Epithelial cell of proximal tubule (primary cell): Measurements from ENCODE around the gene DNAJA4. TPM values are rescaled to one million over a fixed set of nuclear protein-coding genes. Genes with fewer than 3 reads are reported as not detected.

Source experiments
- DNase-seq: peaks from one replicate; pipeline ENCODE4 v3.0.0-alpha.2; 2011; ENCODE audit warnings: low read depth
- H3K4me3 ChIP-seq: 2 replicates; pipeline ENCODE4 v1.5.1; 2011; ENCODE audit warnings: low read depth, mild to moderate bottlenecking, low read length
- total RNA-seq: library from RNA; depleted of rRNA; stranded (reverse); fragments of >200 nt; gene quantifications from 2 replicates; pipeline ENCODE4 v1.2.3, GENCODE V29; 2015
- TF ChIP-seq, protein P1 (sequence below): conservative IDR thresholded peaks from 2 replicates; pipeline ENCODE4 v1.5.1; 2012; ENCODE audit warnings: low read depth, mild to moderate bottlenecking, low read length

The DNAJA4 gene
- total RNA-seq = 10.2 and 11.1 TPM in 2 replicates

DNA sequence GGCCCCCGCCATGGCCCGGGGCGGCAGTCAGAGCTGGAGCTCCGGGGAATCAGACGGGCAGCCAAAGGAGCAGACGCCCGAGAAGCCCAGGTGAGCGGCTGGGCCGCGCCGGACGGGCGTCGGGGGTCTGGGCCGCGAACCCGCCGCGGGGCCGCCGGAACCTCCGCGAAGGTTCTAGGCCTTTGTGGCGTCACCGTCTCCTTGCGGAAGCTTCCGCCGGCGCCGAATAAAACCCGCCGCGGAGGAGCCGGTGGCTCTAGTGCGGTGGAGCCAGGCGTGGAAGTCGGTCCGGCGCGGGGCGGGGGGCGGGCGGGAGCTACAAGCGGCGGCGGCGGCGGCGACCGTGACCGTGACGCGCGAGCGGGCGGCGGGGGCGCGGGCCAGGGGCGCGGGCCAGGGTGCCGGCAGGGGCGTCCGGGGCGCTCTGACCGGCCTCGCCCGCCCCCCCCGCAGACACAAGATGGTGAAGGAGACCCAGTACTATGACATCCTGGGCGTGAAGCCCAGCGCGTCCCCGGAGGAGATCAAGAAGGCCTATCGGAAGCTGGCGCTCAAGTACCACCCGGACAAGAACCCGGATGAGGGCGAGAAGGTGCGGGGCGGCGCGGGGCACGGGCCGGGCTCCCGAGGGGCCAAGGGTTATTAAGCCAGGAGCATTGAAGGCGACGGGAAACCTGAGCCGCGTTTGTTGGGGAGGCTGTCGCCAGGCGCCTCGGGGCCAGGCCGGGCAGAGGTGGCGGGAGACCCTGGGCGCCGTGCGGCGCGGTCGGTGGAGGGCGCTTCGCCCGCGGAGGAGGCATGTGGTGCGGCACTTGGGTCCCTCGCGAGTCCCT is at the start of gene DNAJA4:
Gene DNAJA4 (plus strand): TSS at position 259 of the 833 bp plus-strand sequence. CDS start 202 bp downstream, at position 461.
- TF ChIP-seq, protein P1, sequence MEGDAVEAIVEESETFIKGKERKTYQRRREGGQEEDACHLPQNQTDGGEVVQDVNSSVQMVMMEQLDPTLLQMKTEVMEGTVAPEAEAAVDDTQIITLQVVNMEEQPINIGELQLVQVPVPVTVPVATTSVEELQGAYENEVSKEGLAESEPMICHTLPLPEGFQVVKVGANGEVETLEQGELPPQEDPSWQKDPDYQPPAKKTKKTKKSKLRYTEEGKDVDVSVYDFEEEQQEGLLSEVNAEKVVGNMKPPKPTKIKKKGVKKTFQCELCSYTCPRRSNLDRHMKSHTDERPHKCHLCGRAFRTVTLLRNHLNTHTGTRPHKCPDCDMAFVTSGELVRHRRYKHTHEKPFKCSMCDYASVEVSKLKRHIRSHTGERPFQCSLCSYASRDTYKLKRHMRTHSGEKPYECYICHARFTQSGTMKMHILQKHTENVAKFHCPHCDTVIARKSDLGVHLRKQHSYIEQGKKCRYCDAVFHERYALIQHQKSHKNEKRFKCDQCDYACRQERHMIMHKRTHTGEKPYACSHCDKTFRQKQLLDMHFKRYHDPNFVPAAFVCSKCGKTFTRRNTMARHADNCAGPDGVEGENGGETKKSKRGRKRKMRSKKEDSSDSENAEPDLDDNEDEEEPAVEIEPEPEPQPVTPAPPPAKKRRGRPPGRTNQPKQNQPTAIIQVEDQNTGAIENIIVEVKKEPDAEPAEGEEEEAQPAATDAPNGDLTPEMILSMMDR = peak; percentile 14
- no peak for DNase-seq
- peak within 1 kb of the TSS; percentile 74 for H3K4me3 ChIP-seq

DNA sequence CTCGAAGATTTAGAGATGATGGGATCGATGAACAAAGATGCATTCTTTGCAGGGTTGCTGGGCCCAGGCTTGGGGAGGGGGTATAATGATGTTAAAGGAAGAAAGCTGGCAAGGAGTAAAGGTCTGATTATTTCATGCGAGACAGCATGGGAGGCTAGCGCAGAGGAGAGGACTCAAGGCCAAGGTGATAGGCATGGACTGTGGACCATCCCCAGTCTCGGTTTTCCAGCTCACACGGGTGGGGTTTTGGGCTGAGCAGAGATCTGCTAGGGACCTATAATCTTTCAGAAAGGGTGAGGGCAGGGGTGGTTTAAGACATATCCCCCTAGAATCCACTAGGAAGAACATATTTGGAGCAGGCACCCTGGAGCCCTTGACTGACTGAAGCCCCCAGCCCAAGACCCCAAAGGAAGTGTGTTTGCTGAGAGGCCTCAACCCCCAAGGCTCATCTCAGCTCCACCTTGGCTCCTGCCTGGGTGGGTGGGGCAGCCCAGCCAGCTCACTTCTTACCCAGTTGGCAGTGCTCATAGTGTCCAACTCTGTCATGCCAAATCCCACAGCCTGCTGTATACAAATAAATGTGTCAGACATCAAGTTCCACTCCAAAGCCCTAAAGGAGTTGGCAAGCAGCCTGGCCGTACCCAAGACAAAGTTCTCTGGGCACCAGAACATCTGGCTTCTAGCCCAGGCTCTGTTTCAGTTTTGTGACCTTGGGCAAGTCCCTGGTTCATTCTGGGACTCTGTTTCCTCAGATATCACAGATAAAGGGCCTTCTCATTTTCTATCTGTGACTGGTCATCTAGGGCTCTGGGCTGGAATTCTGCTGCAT is 47.9 kb upstream of the DNAJA4 start:
- no peak overlapping the region for H3K4me3 ChIP-seq
- TF ChIP-seq, protein P1 = no peak
- DNase-seq = peak; percentile 76

DNA sequence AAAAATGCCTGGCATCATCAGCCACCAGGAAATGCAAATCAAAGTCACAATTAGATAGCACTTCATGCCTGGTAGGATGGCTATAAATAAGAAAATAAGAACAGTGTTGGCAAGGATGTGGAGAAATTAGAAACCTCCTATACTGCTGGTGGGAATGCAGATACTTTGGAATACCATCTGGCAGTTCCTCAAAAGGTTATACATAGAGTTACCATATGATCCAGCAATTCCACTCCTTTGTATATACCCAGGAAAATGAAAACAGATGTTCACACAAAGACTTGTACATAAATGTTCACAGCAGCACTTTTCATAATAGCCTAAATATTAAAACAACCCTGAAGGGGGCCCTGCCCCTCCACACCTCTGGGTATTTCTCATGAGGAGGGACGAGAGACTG is 43.6 kb upstream of the DNAJA4 start:
- DNase-seq = no peak
- H3K4me3 ChIP-seq = no peak overlapping the region
- TF ChIP-seq, protein P1 = no peak

DNA sequence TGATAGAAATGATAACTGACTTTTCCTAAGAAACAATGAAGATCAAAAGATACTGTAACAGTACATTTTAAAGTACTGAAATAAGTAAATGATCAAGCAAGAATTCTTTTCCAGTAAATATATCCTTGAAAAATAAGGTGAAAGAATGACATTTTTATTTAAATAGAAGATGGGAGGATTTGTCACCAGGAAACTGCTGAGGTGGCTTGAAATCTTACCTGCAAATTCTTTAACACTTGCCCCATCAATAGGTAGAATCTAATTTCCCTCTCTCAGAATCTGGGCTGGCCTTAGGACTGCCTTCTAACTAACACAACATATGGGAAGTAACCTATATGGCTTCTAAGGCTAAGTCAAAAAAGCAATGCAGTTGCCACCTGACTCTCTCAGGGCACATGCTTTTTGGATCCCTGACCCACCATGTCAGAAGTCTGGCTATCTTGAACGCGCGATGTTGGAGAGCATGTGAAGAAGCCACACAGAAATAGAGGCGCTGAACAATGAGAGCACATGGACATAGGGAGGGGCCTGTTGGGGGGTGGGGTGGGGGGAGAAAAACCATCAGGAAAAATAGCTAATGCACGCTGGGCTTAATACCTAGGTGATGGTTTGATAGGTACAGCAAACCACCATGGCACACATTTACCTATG is 41.5 kb upstream of the DNAJA4 start:
- no peak overlapping the region for H3K4me3 ChIP-seq
- TF ChIP-seq, protein P1 = no peak
- no peak for DNase-seq

DNA sequence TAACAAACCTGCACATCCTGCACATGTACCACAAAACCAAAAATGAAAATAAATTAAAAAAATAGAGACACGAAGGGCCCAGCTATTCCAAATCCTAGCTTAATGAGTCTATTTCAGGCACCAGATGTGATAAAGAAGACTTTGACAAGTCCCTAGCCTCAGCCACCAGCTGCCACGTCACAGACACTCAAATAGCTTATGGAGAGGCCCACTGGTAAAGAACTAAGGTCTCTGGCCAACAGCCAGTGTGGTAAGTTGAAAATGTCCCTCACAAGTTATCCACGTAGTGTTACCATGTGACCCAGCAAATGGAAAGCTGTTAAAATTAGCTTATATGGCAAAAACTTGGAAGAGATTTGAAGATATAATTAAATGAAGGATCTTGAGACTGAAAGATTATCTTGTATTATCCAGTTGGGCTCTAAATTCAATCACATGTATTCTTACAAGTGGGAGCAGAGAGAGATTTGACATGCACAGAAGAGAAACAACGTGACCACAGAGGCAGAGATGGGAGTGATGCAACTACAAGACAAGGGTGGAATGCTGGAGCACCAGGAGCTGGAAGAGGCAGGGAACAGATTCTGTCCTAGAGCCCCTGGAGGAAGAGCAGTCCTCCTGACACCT is 40.9 kb upstream of the DNAJA4 start:
- TF ChIP-seq, protein P1 = no peak
- H3K4me3 ChIP-seq = no peak overlapping the region
- no peak for DNase-seq

DNA sequence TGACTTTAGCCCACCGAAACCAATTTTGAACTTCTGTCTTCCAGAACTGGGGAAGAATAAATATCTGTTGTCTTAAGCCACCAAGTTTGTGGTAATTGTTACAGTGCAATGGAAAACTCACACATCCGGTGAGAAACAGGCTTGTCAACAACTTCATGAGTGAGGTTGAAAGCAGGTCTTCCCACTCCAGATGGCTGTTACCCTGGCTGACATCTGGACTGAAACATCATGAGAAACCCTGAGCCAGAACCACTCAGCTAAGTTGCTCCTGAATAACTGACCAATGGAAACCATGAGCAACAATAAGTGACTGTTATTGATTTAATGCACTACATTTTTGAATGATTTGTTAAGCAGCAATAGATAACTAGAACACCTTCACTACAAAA is 40.3 kb upstream of the DNAJA4 start:
- TF ChIP-seq, protein P1 = no peak
- no peak overlapping the region for H3K4me3 ChIP-seq
- no peak for DNase-seq
